Posterior vena cava (tissue), 2 donors: Measurements from ENCODE around the gene NKG7. TPM values are rescaled to one million over a fixed set of nuclear protein-coding genes. Genes with fewer than 3 reads are reported as not detected.
"Not testable (repeated sequence)": the region's sequence is repeated elsewhere in the genome, so short reads cannot be mapped to it uniquely, and the experiment has no call there.

Experiments used
- DNase-seq: peaks from one replicate; pipeline ENCODE4 v3.0.0-alpha.2; 2020; ENCODE audit warnings: low spot score
- intact Hi-C, 2 donors: fragments of 100-400 bp; cut with DNase I; formaldehyde crosslinking; loops; one replicate each; pipeline versions ENCODE4 v1.14.1 to v1.14.2; 2022 to 2023
- long read RNA-seq, 2 donors: library from polyadenylated mRNA; unstranded; transcript quantifications; one replicate each; pipeline ENCODE4 v2.0.0, GENCODE V29; 2020 to 2021
- total RNA-seq, 2 donors: library from RNA; stranded (reverse); fragmentation: NEBNext Ultra II Directional; extraction: Animal tissue kit (Norgen Biotek cat#: 25700); gene quantifications; one replicate each; pipeline ENCODE4 v1.2.1, GENCODE V29; 2021
- donor health status: DM: yes; HTN: yes; CAD: no.
- donor health status: DM: yes; HTN: yes; CAD: no.

Gene NKG7
- total RNA-seq = 1 to 10 TPM; 3.0 to 4.8 TPM
- long read RNA-seq, donor 1, partial matches to known transcripts = 0 of 1 reads
- long read RNA-seq, donor 1, other reads (novel, unspliced or antisense) = 0 of 1 reads
- long read RNA-seq, donor 2, partial matches to known transcripts = 0 of 3 reads
- long read RNA-seq, donor 2, other reads (novel, unspliced or antisense) = 0 of 3 reads

- no peak for DNase-seq
- intact Hi-C loops = no loop called here
Observed at GRCh38 chr19:51372649-51373504, at the start of gene NKG7. Gene NKG7, minus strand, starts transcription at chr19:51372654. Its CDS starts 119 bp downstream, at chr19:51372535.

DNA sequence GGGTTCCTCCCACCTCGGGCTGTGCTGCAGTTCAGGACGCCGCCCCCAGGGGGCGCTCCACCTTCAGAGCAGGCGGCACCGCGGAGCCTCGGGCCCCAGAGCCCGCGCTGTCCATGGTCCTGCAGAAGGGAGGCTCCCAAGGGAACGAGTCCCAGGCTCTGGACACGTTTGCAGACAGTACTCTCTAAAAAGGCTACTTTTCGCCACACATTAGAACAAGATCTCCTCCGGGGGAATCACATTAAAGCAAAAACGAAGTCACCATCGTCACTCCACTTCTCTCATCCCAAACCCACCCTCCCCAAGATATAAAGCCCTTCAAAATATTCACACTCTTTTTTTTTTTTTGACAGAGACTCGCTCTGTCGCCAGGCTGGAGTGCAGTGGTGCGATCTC lies 49.6 kb upstream of the NKG7 start:
- DNase-seq = peak; percentile 96
- intact Hi-C loops = no loop called here

GRCh38 chr19:51421229-51422052 lies 49.0 kb upstream of the NKG7 start:
- DNase-seq = no peak
- intact Hi-C loops = no loop called here

- DNase-seq, intact Hi-C loops: not testable (repeated sequence)
Observed at GRCh38 chr19:51420511-51420910, 48.1 kb upstream of the NKG7 start.

DNA sequence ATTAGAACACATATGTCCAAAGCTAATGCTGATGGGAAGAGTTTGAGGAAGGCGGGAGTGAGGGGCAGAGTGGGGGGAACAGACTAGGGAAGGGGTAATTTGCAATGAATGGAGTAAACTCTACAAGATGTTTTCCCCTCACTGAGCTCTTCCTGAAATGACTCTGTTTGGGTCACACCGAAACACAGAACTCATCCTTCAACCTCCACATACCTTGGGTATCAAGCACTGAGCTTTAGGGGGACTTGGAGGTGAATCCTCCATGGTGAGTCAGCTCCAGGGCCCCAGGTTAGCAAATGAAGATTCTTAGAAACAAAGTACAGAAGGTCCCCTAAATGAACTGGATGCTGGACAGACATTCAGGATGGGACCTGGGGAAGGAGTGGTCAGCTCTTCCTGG lies 46.3 kb upstream of the NKG7 start:
- intact Hi-C loops = no loop called here
- no peak for DNase-seq

GRCh38 chr19:51417810-51418157 lies 45.3 kb upstream of the NKG7 start:
- intact Hi-C loops = no loop called here
- DNase-seq = no peak

GRCh38 chr19:51417107-51417809 lies 44.8 kb upstream of the NKG7 start, which contains the start of gene SIGLEC10:
Gene SIGLEC10, minus strand, starts transcription at chr19:51417642. Its CDS starts 61 bp downstream, at chr19:51417581.
- peak; percentile 87 for DNase-seq
- intact Hi-C loops = no loop called here

DNA sequence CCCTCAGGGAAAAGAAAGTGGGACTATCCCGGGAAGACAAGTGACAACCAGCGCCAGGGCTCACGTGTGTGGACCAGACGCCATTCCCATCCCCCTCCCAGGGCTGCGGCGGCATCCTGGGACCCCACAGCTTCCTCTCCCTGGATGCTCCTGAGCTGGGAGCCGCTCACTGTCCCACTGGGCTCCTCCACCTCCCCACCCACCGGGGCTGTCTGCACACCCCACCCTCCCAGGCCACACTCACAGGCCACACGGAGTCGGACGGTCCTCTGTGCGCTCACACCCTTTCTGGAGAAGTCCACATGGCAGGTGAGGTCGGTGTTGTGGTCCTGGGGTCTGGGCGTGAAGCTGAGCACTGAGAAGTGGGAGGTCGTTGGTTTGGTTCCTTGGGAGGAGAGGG lies 44.0 kb upstream of the NKG7 start:
- intact Hi-C loops = not testable (repeated sequence)

DNA sequence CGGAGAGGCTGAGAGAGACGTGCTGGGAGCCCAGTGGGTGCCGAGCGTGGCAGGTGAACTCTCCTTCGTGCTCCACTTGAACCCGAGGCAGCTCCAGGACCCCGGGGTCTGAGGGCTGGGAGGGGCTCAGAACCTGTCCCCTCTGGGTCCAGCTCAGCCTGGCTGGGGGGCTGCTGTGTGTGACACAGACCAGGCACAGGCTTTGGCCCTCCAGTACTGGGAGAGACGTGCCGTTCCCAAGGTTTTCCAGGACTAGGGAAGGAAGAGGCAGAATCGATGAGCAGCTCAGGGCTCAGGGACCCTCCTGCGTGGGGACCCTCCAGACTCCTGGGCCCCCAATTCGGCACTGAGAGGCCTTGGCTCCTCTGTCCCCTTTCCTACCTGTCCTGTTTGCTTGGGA lies 42.7 kb upstream of the NKG7 start:
- no peak for DNase-seq
- intact Hi-C loops = no loop called here

More for the DNA sequence above, 44.0 kb upstream of the NKG7 start:
- not testable (repeated sequence) for DNase-seq

DNA sequence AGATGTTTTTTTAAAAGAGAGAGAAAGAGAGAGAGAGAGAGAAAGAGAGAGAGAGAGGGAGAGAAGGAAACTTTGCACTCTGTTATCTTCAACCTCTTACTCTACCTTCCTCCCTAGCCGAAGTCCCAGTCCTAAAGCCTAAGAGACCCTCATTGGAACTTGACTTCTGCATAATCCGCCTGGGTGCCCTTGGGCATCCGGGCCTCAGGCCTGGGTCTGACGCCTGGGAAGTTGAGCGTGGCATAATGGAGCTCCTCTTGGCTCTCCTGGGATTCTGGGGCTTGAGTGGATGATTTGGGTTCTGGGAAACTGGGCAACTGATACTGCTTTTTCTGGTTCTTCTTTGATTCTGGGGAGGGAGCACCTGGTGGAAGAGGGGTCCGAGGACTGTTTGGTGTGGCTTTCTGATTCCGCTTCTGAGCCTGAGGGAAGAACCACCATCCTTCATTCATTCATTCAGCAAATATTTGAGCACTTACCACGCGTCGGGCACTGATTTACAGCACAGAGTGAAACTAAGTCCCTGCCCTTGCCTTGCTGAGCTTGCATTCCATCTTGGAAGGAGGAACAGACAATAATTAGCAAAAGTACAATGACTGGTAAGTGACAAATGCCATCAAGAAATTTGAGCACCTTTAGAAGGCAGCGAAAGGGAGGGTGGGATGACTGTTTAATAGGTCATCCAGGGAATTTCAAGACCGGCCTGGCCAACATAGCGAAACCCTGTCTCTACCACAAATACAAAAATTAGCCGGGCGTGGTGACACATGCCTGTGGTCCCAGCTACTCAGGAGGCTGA lies 38.7 kb upstream of the NKG7 start:
- intact Hi-C loops = no loop called here
- DNase-seq = no peak

- DNase-seq = no peak
- intact Hi-C loops = no loop called here
Observed at GRCh38 chr19:51407511-51408131, 35.2 kb upstream of the NKG7 start.

DNA sequence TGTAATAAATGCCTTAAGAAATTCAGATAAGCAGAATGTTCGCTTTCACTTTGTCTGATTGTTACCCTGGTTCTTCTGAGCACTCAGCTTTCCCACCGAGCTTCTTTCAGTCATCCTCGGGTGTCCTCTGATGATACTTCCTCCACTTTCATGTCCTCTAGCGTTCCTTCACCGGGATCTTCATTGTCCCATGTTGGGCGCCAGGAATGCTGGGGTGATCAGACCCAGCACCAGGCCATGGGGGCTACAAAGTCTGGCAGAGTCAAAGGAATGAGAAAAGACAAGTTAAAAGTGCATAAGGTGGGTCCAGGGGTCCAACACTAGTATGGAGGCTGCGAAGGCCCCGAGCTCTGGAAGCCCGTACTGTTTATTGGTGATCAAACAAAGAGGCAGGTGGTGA lies 29.7 kb upstream of the NKG7 start:
- intact Hi-C loops = no loop called here
- DNase-seq = no peak

DNA sequence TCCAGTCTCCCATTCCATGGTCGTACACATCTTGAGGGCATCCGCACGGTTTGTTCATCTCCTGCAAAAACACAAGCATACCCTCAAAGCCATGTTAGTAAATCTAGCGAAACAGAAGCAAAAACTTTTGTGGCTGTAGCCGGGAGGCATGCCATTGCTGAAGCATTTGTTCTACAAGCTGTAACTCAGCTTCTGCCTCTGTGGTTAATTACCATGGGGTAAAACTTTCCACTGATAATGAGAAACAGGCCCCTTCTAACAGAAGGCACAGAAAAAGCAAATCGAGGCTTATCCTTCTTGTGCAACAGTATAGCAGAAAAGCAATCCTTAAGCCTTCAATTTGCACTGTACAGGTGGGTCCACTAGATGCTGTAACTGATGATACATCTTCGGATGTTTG lies 27.5 kb upstream of the NKG7 start:
- DNase-seq = not testable (repeated sequence)
- intact Hi-C loops = loop anchor here in 1 of 2 donors (10.0 kb wide), 1 partner anchor 65 kb away; no protein-coding TSS in a partner anchor

DNA sequence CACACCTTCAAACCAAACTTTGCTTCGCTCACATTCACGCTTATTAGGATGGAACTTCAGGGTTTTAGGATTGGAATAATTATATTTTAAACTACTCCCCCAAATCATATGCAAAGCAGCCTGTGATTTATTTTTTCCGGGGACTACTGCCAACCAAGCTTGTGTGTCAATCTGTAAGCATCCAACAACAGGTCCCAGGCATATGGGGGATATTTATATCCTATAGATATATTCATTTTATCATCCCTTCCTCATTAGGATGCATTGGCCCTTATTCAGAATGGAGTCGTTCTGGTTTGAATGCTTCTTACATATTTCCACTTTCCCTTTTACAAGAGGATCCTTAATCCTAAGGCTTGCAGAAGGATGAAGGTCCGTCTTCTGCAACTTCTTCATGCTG lies 26.8 kb upstream of the NKG7 start:
- intact Hi-C loops = loop anchor here in 1 of 2 donors (10.0 kb wide), 1 partner anchor 64 kb away; no protein-coding TSS in a partner anchor
- no peak for DNase-seq

DNA sequence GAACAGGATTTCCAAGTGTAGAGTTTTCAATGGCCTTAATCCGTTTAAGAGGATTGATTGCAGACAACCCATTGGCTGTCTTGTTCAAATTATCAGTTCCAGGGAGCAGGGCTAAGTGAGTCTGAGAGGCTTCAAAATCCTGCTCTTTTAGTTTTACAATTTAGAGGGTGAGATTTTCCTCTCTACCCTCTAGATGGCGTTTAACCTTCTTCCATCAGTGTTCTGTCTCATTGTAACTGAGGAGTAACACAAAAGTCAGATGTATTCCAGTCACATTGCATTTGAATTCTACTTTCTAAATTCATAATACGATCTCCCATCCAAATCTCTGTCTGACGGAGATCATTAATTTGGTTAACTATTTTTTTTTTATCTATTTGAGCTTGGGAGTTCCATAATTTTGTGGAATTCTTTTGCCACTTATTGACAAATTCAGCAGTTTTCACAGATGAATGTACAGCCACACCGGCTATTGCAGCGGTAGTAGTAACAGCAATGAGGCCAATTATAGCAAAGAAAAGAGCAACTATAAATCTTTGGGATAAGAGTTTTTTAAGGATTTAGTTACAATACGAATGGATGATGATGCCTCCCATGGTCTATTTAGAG lies 25.7 kb upstream of the NKG7 start:
- intact Hi-C loops = loop anchor here in 1 of 2 donors (10.0 kb wide), 1 partner anchor 63 kb away; no protein-coding TSS in a partner anchor
- no peak for DNase-seq

DNA sequence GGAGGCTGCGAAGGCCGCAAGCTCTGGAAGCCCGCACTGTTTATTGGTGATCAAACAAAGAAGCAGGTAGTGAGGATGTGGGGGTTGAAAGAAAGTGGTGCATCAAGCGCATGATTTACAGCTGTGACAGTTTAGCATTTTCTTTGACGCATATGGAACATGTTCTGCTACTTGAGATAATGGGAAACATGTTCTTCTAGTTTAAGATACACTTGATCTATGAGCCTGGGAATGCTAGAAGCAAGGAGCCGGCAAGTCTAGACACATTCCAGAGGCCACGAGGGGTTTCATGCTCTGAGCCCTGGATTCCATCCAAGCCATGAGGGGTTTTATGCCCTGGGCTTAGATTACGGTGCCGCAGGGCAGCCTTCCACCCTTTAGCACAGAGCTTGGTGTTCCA lies 25.0 kb upstream of the NKG7 start:
- intact Hi-C loops = loop anchor here in 1 of 2 donors (10.0 kb wide), 1 partner anchor 63 kb away; no protein-coding TSS in a partner anchor
- not testable (repeated sequence) for DNase-seq

- no peak for DNase-seq
- intact Hi-C loops = loop anchor here in 1 of 2 donors (10.0 kb wide), 1 partner anchor 61 kb away; no protein-coding TSS in a partner anchor
Observed at GRCh38 chr19:51396175-51396574, 23.7 kb upstream of the NKG7 start.
